OCI-LY3 (cell line): Measurements from ENCODE around the gene KLHL3.

ENCODE experiments used
- H2AFZ ChIP-seq: fragments of 200-600, 300-600 bp; shearing (Covaris generic); 2 replicates; pipeline ENCODE4 v1.6.0; 2014; ENCODE audit warnings: antibody characterized with exemption, low read depth, low read length
- H3K27ac ChIP-seq: fragments of 200-600, 300-600 bp; sonication (generic); 2 replicates; pipeline ENCODE4 v1.5.1; 2014; ENCODE audit warnings: mild to moderate bottlenecking, low read length, moderate library complexity, mixed read lengths
- H3K27me3 ChIP-seq: fragments of 200-600, 300-600 bp; sonication (generic); 2 replicates; pipeline ENCODE4 v1.6.1; 2014; ENCODE audit warnings: low read depth, low read length, mixed read lengths
- H3K36me3 ChIP-seq: fragments of 200-600, 300-600 bp; sonication (generic); replicated peaks from 2 replicates; pipeline ENCODE3; 2014; ENCODE audit warnings: low read depth, low read length, mixed read lengths
- H3K4me1 ChIP-seq: fragments of 300-600, 200-600 bp; sonication (generic); 2 replicates; pipeline ENCODE4 v1.6.1; 2014; ENCODE audit warnings: low read length, mixed read lengths
- H3K4me2 ChIP-seq: fragments of 200-600, 300-600 bp; sonication (generic); 2 replicates; pipeline ENCODE4 v1.6.1; 2014; ENCODE audit warnings: low read length, mixed read lengths
- H3K4me3 ChIP-seq: fragments of 300-600, 200-600 bp; sonication (generic); 2 replicates; pipeline ENCODE4 v1.5.1; 2014; ENCODE audit warnings: antibody characterized with exemption, mild to moderate bottlenecking, low read length, moderate library complexity
- H3K79me2 ChIP-seq: fragments of 300-600, 200-600 bp; shearing (Covaris generic); 2 replicates; pipeline ENCODE4 v1.6.1; 2014; ENCODE audit warnings: mild to moderate bottlenecking, low read length, mixed read lengths
- H3K9ac ChIP-seq: fragments of 300-600, 200-600 bp; shearing (Covaris generic); 2 replicates; pipeline ENCODE4 v1.6.0; 2014; ENCODE audit warnings: mild to moderate bottlenecking, low read length, moderate library complexity
- H3K9me3 ChIP-seq: fragments of 200-600, 300-600 bp; shearing (Covaris generic); 2 replicates; pipeline ENCODE4 v1.6.1; 2014; ENCODE audit warnings: low read length, mixed read lengths; ENCODE audit not compliant: insufficient read depth
- H4K20me1 ChIP-seq: fragments of 200-600, 300-600 bp; sonication (generic); 2 replicates; pipeline ENCODE4 v1.6.1; 2016; ENCODE audit warnings: low read length, mixed read lengths; ENCODE audit not compliant: insufficient read depth
- CTCF ChIP-seq: fragments of 200-600, 300-600 bp; sonication (generic); IDR thresholded peaks from 2 replicates; pipeline ENCODE4 v1.5.1; 2014; ENCODE audit warnings: antibody characterized with exemption, low read length, low read depth
- EZH2phosphoT487 ChIP-seq: fragments of 200-600 bp; shearing (Covaris generic); IDR thresholded peaks from 2 replicates; pipeline ENCODE4 v1.6.1; 2018; ENCODE audit warnings: antibody characterized with exemption, mixed run types, low read depth

Gene KLHL3

DNA sequence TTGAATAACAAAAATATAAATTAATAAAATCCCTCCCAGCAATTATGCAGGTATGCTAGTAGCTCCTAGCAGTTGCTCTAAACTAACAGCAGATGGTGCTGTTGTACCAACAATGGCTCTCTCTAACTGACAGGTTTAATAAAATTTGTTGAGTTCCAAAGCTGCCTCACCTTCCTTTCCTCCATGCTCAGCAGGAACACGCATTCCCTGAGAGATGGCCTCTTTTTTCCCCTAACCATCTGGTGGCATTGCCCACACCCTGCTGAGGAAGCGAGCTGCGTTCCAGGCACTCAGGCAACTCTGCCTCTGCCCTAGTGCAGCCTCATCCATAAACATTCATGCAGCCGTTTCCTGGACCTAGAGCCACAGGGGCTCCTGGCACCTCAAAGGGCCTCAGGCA is 106.2 kb downstream of the KLHL3 start:
- H3K4me2 ChIP-seq: peak overlapping the region; percentile 69
- H3K36me3 ChIP-seq: no peaks in the 10 kb centered on the region
- H3K27ac ChIP-seq: no peak overlapping the region
- no peaks in the 10 kb centered on the region for H3K79me2 ChIP-seq
- no peaks in the 10 kb centered on the region for H3K9me3 ChIP-seq
- no peaks in the 10 kb centered on the region for H4K20me1 ChIP-seq
- H3K9ac ChIP-seq: no peak overlapping the region
- H3K27me3 ChIP-seq: no peaks in the 10 kb centered on the region
- peak overlapping the region; percentile 59 for H3K4me3 ChIP-seq
- H2AFZ ChIP-seq: peak overlapping the region; percentile 62
- TF ChIP-seq EZH2phosphoT487 (no peak), CTCF (peak; percentile 80)
- no peaks in the 10 kb centered on the region for H3K4me1 ChIP-seq

- H3K27me3 ChIP-seq: no peaks in the 10 kb centered on the region
- no peaks in the 10 kb centered on the region for H3K9me3 ChIP-seq
- H3K4me1 ChIP-seq: peaks cover 6% of the 10 kb centered on the region
- no peak overlapping the region for H3K9ac ChIP-seq
- no peak overlapping the region for H3K4me2 ChIP-seq
- H3K36me3 ChIP-seq: no peaks in the 10 kb centered on the region
- H3K4me3 ChIP-seq: no peak overlapping the region
- no peak overlapping the region for H3K27ac ChIP-seq
- no peak overlapping the region for H2AFZ ChIP-seq
- H3K79me2 ChIP-seq: no peaks in the 10 kb centered on the region
- no peaks in the 10 kb centered on the region for H4K20me1 ChIP-seq
- TF ChIP-seq EZH2phosphoT487: no peak
- TF ChIP-seq CTCF: no peak
Measured at GRCh38 chr5:137627706-137628105, 108.2 kb downstream of the KLHL3 start.

- Histone ChIP-seq H3K27ac (no peak overlapping the region), H3K79me2 (no peaks in the 10 kb centered on the region), H2AFZ (no peak overlapping the region), H4K20me1 (no peaks in the 10 kb centered on the region), H3K4me3 (no peak overlapping the region), H3K4me2 (no peak overlapping the region), H3K27me3 (no peaks in the 10 kb centered on the region), H3K4me1 (peaks cover 9% of the 10 kb centered on the region), H3K9ac (no peak overlapping the region), H3K9me3 (no peaks in the 10 kb centered on the region), H3K36me3 (no peaks in the 10 kb centered on the region)
- no peak for TF ChIP-seq EZH2phosphoT487
- TF ChIP-seq CTCF: no peak
Measured at GRCh38 chr5:137627293-137627692, 108.6 kb downstream of the KLHL3 start.

- Histone ChIP-seq H3K4me3 (no peak overlapping the region), H3K4me2 (no peak overlapping the region), H3K9me3 (no peaks in the 10 kb centered on the region), H3K27me3 (no peaks in the 10 kb centered on the region), H4K20me1 (no peaks in the 10 kb centered on the region), H3K36me3 (no peaks in the 10 kb centered on the region), H3K79me2 (no peaks in the 10 kb centered on the region), H3K27ac (no peak overlapping the region), H3K4me1 (peaks cover 9% of the 10 kb centered on the region), H2AFZ (no peak overlapping the region), H3K9ac (no peak overlapping the region)
- TF ChIP-seq CTCF: no peak
- TF ChIP-seq EZH2phosphoT487: no peak
Measured at GRCh38 chr5:137624786-137625349, 111.0 kb downstream of the KLHL3 start.
